ENCODE results near the gene PDE4B.
A peak's percentile ranks its signal among the peaks of the same experiment; 100 is the strongest.
"Not testable (repeated sequence)": the region's sequence is repeated elsewhere in the genome, so short reads cannot be mapped to it uniquely, and the experiment has no call there.

Gene PDE4B

GRCh38 chr1:66296370-66296769 is 503.7 kb downstream of the PDE4B start:
- DNase-seq, result no peak

- DNase-seq, result no peak
Observed at GRCh38 chr1:66296951-66297350, 504.3 kb downstream of the PDE4B start.

GRCh38 chr1:66298464-66298863 is 505.8 kb downstream of the PDE4B start:
- DNase-seq, result no peak

GRCh38 chr1:66300280-66300971 is 507.7 kb downstream of the PDE4B start:
- no peak for DNase-seq

- DNase-seq, result peak; percentile 62
Observed at GRCh38 chr1:66300972-66301451, 508.3 kb downstream of the PDE4B start.

DNA sequence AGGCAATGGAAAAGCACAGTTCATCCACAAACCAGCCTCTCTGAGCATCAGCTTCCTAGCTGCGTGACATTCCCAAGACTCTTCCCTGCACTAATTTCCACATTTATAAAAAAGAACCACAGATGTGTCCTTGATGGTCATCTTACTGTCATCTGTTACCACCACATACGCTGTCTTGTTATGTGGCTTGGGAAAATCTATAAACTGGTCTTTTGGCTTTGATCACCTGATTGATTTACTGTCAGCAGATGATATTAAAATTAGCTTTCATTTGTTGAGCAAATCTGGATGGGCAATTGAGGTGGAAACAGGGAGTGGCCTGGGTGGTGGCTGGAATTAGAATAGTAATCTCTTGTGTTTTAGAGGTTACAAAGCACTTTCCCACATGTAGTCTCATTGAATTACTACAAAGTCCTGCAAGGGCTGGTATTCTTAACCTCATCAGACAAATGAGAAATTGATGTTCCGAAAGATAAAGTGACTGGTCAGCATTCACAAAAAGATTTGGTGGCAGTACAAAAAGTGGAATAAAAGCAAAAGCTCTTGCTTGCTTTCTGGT is 509.6 kb downstream of the PDE4B start:
- DNase-seq, result no peak

DNA sequence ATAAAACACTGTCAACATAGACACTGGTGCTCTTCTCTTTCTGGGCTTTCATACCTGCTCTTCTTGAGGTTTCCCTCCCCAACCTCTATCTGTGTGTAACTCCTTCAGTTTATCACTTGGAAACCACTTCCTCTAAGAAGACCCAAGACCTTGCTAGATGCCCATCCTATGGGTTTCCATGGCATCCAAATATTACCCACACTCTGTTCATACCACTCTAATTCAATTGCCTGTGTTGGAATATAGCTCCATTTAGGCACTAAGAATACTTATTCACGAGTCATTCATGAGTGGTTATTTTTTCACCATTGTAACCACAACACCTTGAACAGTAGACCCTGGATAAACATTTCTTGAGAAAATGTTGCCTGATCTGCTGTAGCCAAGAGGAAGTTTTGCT is 510.1 kb downstream of the PDE4B start:
- DNase-seq, result peak; percentile 42

GRCh38 chr1:66303646-66304045 is 511.0 kb downstream of the PDE4B start:
- no peak for DNase-seq

GRCh38 chr1:66304128-66304527 is 511.4 kb downstream of the PDE4B start:
- DNase-seq, result no peak

DNA sequence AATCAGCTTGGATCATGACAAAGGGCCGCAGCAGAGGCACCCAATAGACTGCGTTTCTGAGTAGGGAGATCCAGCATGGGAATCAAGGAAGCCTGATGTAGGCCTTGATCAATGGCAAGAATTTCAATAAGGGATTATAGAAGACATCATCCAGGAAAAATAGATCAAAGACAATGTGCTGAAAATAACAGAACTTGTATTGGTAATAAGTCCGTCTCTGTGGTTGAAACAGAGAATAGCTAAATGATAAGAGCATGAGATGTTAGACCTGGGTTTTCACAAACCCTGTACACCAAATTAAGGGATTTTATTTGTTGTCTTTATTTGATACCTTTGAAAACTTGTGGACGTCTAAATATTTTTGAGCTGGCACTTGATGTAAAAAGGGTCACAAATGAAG is 513.2 kb downstream of the PDE4B start:
- DNase-seq, result no peak

GRCh38 chr1:66309006-66309741 is 516.5 kb downstream of the PDE4B start:
- DNase-seq, result no peak

- no peak for DNase-seq
Observed at GRCh38 chr1:66311092-66311491, 518.4 kb downstream of the PDE4B start.

GRCh38 chr1:66311628-66312027 is 518.9 kb downstream of the PDE4B start:
- no peak for DNase-seq

DNA sequence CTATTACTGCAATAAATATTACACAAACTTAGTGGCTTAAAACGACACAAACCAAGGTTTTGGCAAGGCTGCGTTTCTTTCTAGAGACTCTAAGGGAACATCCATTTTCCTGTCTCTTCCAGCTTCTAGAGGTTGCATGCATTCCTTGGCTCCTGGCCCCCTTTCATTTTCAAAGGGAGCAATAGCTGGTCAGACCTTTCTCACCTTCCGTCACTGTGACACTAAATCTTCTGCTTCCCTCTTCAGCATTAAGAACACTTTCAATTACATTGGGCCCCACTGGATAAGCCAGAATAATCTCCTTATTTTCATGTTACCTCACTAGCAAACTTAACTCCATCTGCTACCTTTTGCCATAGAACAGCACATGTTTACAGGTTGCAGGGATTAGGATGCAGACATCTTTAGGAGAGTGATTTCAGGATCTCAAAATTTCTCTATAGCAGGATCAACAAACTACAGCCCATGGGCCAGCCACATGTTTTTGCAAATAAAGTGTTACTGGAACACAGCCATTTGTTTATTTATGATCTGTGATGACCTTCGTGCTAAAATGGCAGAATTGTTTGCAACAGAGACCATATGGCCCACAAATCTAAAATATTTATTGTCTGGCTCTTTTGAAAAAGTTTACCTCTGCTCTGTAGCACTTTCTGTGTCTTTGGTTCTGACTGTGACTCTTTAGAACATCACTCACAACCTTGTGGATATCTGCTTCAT is 519.7 kb downstream of the PDE4B start:
- no peak for DNase-seq

GRCh38 chr1:66313429-66313828 is 520.7 kb downstream of the PDE4B start:
- DNase-seq, result no peak

DNA sequence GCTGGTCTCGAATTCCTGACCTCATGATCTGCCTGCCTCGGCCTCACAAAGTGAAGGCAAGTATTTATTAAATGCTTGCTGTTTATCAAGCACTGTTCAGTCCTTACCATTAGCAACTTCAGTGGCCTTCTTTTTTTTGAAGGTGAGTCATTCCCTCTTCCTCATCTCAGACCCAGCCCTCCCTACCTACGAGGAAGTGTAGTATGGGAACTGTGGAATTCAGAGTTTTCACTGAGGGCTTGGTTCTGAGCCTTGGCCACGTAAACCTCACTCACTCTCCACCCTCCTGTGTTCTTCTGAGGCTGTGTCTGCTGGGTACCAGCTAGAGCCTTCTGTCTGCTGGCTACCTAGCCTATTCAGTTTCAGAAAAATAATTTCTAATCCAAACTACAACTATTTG is 523.0 kb downstream of the PDE4B start:
- DNase-seq, result no peak

DNA sequence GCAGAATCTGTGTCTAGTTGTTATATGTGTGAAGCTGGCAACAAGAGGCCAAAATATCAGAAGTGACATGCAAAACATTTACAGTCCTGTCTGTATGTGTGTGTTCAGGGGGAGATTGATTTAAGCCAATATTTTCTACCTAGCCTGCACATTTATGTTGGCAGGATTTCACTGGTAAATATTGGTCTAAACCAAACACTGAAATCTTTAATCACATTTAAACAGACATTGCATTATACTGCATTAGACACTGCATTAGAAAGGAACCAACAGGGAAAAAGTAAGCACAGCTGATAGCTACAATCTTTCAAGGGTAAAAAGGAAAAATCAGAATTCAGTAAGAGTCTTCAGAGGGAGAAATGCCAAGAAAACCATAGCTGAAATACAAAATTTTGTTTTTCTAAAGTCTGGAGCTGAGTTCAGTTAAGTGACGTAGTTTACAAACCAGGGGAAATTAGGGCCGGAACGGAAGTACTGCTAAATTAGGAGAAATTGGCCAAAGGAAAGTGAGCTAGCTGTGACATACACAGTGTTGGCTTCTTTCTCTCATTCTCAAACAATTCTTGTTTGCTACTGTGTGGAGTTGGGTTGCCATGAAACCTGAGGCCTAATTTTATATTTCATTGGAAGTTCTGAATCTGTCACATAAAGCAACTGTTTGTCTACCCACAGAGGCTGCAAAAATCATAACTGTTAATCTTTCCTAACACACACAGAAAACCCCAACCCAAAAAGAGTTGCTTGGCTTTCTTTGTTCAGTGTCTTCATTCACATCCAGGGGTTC is 524.0 kb downstream of the PDE4B start:
- peak; percentile 14 for DNase-seq

GRCh38 chr1:66317248-66317515 is 524.5 kb downstream of the PDE4B start:
- DNase-seq, result no peak

DNA sequence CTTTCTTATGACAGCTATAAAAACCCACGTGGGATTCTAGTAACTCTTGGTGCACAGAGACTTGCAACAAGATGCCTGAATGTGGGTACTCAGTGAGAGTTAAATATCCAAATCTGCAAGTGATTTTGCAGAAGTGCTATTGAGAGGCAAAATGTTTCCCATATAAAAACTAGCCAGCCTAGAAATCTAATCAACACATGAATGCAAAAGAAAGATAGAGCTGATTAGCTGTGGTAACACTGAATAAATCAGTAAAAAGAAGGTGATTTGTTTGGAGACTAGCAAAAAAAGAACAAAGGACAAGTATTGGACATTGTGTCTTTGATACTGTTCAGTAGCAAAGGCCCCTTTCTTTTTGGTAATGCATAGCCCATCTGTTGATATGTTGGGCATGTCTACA is 527.5 kb downstream of the PDE4B start:
- no peak for DNase-seq

- not testable (repeated sequence) for DNase-seq
Observed at GRCh38 chr1:66322462-66322861, 529.8 kb downstream of the PDE4B start.

- DNase-seq, result no peak
Observed at GRCh38 chr1:66323958-66324625, 531.4 kb downstream of the PDE4B start.

Measured in central memory CD4-positive, alpha-beta T cell (primary cell).